ENCODE results near the gene LYZL1.
"Not testable (repeated sequence)": the region's sequence is repeated elsewhere in the genome, so short reads cannot be mapped to it uniquely, and the experiment has no call there.

LYZL1 gene

GRCh38 chr10:29343607-29344038, 54.8 kb downstream of the LYZL1 start:
- no peak for DNase-seq

- DNase-seq, result no peak
These were observed 55.4 kb downstream of the LYZL1 start for GRCh38 chr10:29344073-29344820.

- no peak for DNase-seq
These were observed 56.5 kb downstream of the LYZL1 start for GRCh38 chr10:29345144-29345909.

DNA sequence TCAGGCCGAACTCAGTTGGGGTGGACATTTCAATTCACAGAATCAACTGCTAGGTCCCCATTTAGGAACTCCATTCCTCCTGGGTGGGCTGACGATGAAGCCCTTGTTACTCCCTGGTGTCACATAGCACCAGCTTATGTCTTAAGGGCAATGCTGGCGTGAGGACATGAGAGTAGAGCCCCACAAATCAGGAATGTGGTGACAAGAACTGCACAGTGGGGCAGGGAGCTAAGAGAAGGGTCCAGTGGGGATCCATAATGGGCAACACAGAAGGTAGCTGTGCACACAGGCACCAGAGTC, 57.0 kb downstream of the LYZL1 start:
- no peak for DNase-seq

- DNase-seq, result no peak
These were observed 57.6 kb downstream of the LYZL1 start for GRCh38 chr10:29346296-29347001.

DNA sequence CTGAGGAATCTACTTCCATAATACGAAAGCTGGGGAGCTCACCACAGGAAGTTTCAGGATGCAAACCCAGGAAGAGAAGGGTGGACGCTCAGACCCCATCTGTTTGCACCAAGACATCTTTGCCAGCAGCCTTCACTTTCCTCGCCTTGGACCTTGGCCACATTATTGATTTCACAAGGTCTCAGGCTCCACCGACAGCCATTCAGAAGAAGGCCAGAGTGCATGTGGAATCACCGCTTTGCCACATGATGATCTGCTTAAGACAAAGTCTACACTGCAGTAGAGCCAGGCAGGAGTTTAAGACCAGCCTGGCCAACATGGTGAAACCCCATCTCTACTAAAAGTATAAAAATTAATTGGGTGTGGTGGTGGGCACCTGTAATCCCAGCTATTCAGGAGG, 60.0 kb downstream of the LYZL1 start:
- no peak for DNase-seq

DNA sequence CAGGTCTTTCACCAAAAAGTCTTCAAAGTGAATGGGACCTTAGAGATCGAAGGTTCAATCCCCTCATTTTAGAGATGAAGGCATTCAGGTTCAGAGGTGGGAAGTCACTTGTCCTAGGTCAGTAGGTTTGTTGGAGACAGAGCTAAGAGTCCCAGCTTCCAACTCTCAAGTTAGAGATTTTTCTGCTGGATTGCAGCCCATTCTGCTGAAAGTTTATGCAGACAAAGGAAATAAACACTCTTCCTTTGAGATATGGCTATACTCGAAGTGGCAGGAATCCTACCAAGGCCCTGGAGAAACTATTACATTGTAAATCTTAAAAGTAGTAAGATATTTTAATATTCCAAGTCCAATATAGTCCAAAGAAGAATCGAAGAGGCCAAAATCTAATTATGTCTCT, 64.4 kb downstream of the LYZL1 start:
- DNase-seq, result no peak

- no peak for DNase-seq
These were observed 65.2 kb downstream of the LYZL1 start for GRCh38 chr10:29353887-29354561.

DNA sequence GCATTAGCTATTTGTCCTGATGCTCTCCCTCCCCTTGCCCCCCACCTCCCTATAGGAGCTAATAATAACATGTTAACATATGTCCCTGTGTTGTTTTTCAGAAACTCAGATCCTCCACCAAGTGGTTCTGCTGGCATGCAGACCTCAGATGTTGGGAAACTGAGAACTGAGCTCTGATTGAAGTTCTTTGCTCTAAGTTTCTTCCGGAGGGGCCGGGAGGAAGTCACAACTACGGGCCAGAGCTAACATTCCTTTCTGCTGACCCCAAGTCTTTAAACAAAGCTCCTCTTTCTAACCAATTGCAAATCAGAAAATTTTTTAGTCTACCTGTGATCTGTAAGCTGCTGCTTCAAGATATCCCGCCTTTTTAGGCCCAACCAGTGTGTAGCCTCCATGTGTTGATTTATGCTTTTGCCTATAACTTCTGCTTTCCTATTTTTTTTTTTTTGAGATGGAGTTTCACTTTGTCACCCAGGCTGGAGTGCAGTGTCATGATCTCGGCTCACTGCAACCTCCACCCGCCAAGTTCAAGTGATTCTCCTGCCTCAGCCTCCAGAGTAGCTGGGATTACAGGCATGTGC, 66.6 kb downstream of the LYZL1 start:
- no peak for DNase-seq

- DNase-seq, result no peak
These were observed 68.1 kb downstream of the LYZL1 start for GRCh38 chr10:29356931-29357330.

- DNase-seq, result no peak
These were observed 69.2 kb downstream of the LYZL1 start for GRCh38 chr10:29358010-29358616.

- DNase-seq, result not testable (repeated sequence)
These were observed 71.5 kb downstream of the LYZL1 start for GRCh38 chr10:29360215-29360853.

Data from NCI-H748 treated with DMSO at 0.1 percent for 48 hours (cell line).